Loucy (cell line): ENCODE results near the gene ST6GALNAC1.

Source experiments
- CTCF ChIP-seq: fragments of 200-600 bp; sonication (generic); conservative IDR thresholded peaks from 2 replicates; pipeline ENCODE4 v1.5.1; 2014; ENCODE audit warnings: mild to moderate bottlenecking, antibody characterized with exemption, low read length
- EZH2phosphoT487 ChIP-seq: fragments of 200-600 bp; IDR thresholded peaks from 2 replicates; pipeline ENCODE4 v1.6.1; 2018; ENCODE audit warnings: antibody characterized with exemption, mild to moderate bottlenecking, moderate library complexity, borderline replicate concordance

DNA sequence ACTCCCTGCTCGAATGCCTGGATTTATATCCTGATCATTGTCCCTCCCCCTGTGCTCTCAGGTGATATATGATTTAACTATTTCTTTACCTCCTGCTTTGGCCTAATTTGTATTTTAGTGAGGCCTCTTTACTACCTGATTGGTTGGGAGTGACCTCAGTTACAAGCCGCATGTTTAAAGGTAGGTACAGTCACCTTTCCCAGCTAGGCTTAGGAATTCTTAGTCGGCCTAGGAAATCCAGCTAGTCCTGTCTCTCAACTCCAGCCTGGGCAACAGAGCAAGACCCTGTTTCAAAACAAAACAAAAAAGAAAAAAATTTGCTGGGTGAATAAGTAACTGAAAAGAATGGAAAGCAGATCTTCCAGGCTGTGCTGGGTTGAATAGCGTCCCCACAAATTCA lies 31.1 kb downstream of the ST6GALNAC1 start:
- no peak for TF ChIP-seq CTCF
- no peak for TF ChIP-seq EZH2phosphoT487
